GM12878 (cell line): ENCODE results near the gene MRRF. TPM values are rescaled to one million over a fixed set of nuclear protein-coding genes. Genes with fewer than 3 reads are reported as not detected.

Experiments
- ATAC-seq: fragments of 200-7000 bp; cut with Tn5 transposase; 3 replicates; pipeline ENCODE4 v1.9.1; 2020; ENCODE audit warnings: mild to moderate bottlenecking, moderate library complexity
- BruUV-seq: library from RNA; stranded (reverse); fragments of 400-500 nt; replicated peaks from 2 replicates; lab custom pipeline; 2021; lab: Mats Ljungman, UMichigan
- CTCF ChIA-PET: fragments of 300-600 bp; sonication (Branson Sonifier 250); formaldehyde crosslinking; extraction: SDS; loops from one replicate; lab custom pipeline; 2021; ENCODE audit warnings: inconsistent platforms; lab: Yijun Ruan, JAX
- POLR2A ChIA-PET: fragments of 350-600 bp; formaldehyde crosslinking; extraction: SDS; loops from one replicate; lab custom pipeline; 2021; ENCODE audit warnings: inconsistent platforms; lab: Charles Lee
- RAD21 ChIA-PET: fragments of 300-600 bp; sonication (Branson Sonifier 250); formaldehyde crosslinking; loops from one replicate; lab custom pipeline; 2023; ENCODE audit warnings: antibody characterized with exemption; ENCODE audit not compliant: unreplicated experiment; lab: Charles Lee
- SMC1A ChIA-PET: fragments of 300-600 bp; sonication (Branson Sonifier 250); formaldehyde crosslinking; loops from one replicate; lab custom pipeline; 2023; ENCODE audit not compliant: unreplicated experiment, uncharacterized antibody; lab: Charles Lee
- DNase-seq: peaks from one replicate; pipeline ENCODE4 v3.0.0-alpha.2; 2011; ENCODE audit warnings: low read depth, low spot score
- FAIRE-seq: peaks from 3 replicates; lab custom pipeline; 2011; peaks lifted over from hg19 to GRCh38; lab: Jason Lieb, UNC
- H2AFZ ChIP-seq: 2 replicates; pipeline ENCODE4 v1.6.0; 2011; ENCODE audit warnings: low read depth, low read length, control low read depth; ENCODE audit not compliant: control insufficient read depth
- H3K27ac ChIP-seq: 2 replicates; pipeline ENCODE4 v1.5.1; 2011; ENCODE audit warnings: control low read depth; ENCODE audit not compliant: control insufficient read depth, insufficient read depth
- H3K27me3 ChIP-seq, 2 experiments: replicated peaks in 1 of 2; 2 replicates each; pipeline versions ENCODE4 v1.6.0 to v1.6.1; 2011; ENCODE audit warnings: low read length in 1 of 2; ENCODE audit not compliant: control insufficient read depth in 2 of 2, insufficient read depth in 2 of 2
- H3K36me3 ChIP-seq, 2 experiments: 2 replicates each; pipeline ENCODE4 v1.5.1; 2011; ENCODE audit warnings: low read length in 1 of 2; ENCODE audit not compliant: control insufficient read depth in 2 of 2, insufficient read depth in 2 of 2
- H3K4me1 ChIP-seq: 2 replicates; pipeline ENCODE4 v1.6.1; 2011; ENCODE audit warnings: mild to moderate bottlenecking, low read length, moderate library complexity, mixed read lengths; ENCODE audit not compliant: control insufficient read depth, insufficient read depth
- H3K4me2 ChIP-seq: 2 replicates; pipeline ENCODE4 v1.6.0; 2011; ENCODE audit warnings: control low read depth; ENCODE audit not compliant: control insufficient read depth, insufficient read depth
- H3K4me3 ChIP-seq: fragments of 200-600 bp; sonication (generic); 2 replicates; pipeline ENCODE4 v1.5.1; 2016
- H3K79me2 ChIP-seq: 2 replicates; pipeline ENCODE4 v1.6.0; 2011; ENCODE audit warnings: low read length; ENCODE audit not compliant: control insufficient read depth, insufficient read depth
- H3K9ac ChIP-seq: 2 replicates; pipeline ENCODE4 v1.8.0; 2011; ENCODE audit warnings: low read length, control low read depth, mixed read lengths; ENCODE audit not compliant: control insufficient read depth, insufficient read depth
- H3K9me3 ChIP-seq: replicated peaks from 3 replicates; pipeline ENCODE4 v1.5.1; 2011; ENCODE audit warnings: mild to moderate bottlenecking, low read length; ENCODE audit not compliant: control insufficient read depth, insufficient read depth
- H4K20me1 ChIP-seq: 2 replicates; pipeline ENCODE4 v1.6.0; 2011; ENCODE audit not compliant: control insufficient read depth, insufficient read depth
- BCL11A ChIP-seq: IDR thresholded peaks from 2 replicates; pipeline ENCODE4 v1.6.1; 2011; ENCODE audit warnings: low read depth, low read length
- BMI1 ChIP-seq: fragments of 450-650 bp; IDR thresholded peaks from 2 replicates; pipeline ENCODE4 v1.6.1; 2016; ENCODE audit warnings: mild to moderate bottlenecking, moderate library complexity, borderline replicate concordance
- BRCA1 ChIP-seq: IDR thresholded peaks from 2 replicates; pipeline ENCODE4 v1.6.1; 2011; ENCODE audit warnings: low read depth, low read length, improper control_type of control experiment
- EGR1 ChIP-seq, 2 experiments: IDR thresholded peaks; 1 replicate in 1 of 2; 2 replicates in 1 of 2; pipeline ENCODE4 v1.6.1; 2011 to 2012; ENCODE audit warnings: low read depth in 2 of 2, low read length in 2 of 2, borderline replicate concordance in 1 of 2, mild to moderate bottlenecking in 1 of 2, moderate library complexity in 1 of 2
- ETV6 ChIP-seq, 2 experiments: fragments of 450-650 bp in 1 of 2; IDR thresholded peaks in 1 of 2; conservative IDR thresholded peaks in 1 of 2; 2 replicates each; pipeline ENCODE4 v1.6.1; 2014; ENCODE audit warnings: antibody characterized with exemption in 1 of 2, borderline replicate concordance in 1 of 2, low read depth in 1 of 2, mild to moderate bottlenecking in 1 of 2, moderate library complexity in 1 of 2
- JUND ChIP-seq: IDR thresholded peaks from 2 replicates; pipeline ENCODE4 v1.6.1; 2012; ENCODE audit warnings: low read depth, mild to moderate bottlenecking, low read length, improper control_type of control experiment, moderate library complexity
- MEF2A ChIP-seq: IDR thresholded peaks from 2 replicates; pipeline ENCODE4 v1.6.1; 2011; ENCODE audit warnings: low read depth, mild to moderate bottlenecking, low read length, moderate library complexity; ENCODE audit not compliant: insufficient read depth
- RAD21 ChIP-seq: IDR thresholded peaks from 2 replicates; pipeline ENCODE4 v1.6.1; 2011; ENCODE audit warnings: mild to moderate bottlenecking, low read depth, low read length, moderate library complexity; ENCODE audit not compliant: insufficient read depth
- SREBF2 ChIP-seq: IDR thresholded peaks from 2 replicates; pipeline ENCODE4 v1.6.1; 2012; ENCODE audit warnings: mild to moderate bottlenecking, low read length
- TARDBP ChIP-seq: IDR thresholded peaks from 2 replicates; pipeline ENCODE4 v1.6.1; 2016; ENCODE audit warnings: borderline replicate concordance
- WGBS: methylation state at CpG from one replicate; pipeline ENCODE4 v1.1.6; 2016; ENCODE audit warnings: low lambda C conversion rate; ENCODE audit not compliant: insufficient replicate concordance, insufficient coverage; ENCODE audit errors: missing lambda C conversion rate; 5-methylcytosine and 5-hydroxymethylcytosine counted together
- in situ Hi-C: fragments of 300-500 bp; cut with MboI; formaldehyde crosslinking; loops from 9 replicates; pipeline ENCODE4 v1.14.3; 2018; ENCODE audit warnings: mixed read lengths
- intact Hi-C: fragments of 100-400 bp; cut with micrococcal nuclease; formaldehyde crosslinking; loops from one replicate; pipeline ENCODE4 v1.14.2; 2022; ENCODE audit not compliant: unreplicated experiment
- polyA plus RNA-seq, 11 experiments: library from polyadenylated mRNA; depleted of rRNA in 4 of 11; unstranded in 6 of 11; stranded (reverse) in 5 of 11; fragments of >200 nt; fragmentation: Nextera tagmentation in 4 of 11; fragmentation: Illumina TruSeq in 1 of 11; extraction: Ambion mirVana in 4 of 11; extraction: Trizol in 1 of 11; gene quantifications; 1 replicate in 1 of 11; 2 replicates in 10 of 11; pipeline versions ENCODE4 v1.2.1 to v1.2.3, GENCODE V29; 2011 to 2016; ENCODE audit warnings: inconsistent platforms in 2 of 11, missing spikeins in 2 of 11, low read depth in 1 of 11
- total RNA-seq, 4 experiments: library from RNA; depleted of rRNA in 3 of 4; stranded (reverse); fragments of >200 nt in 3 of 4; fragmentation: Illumina TruSeq in 1 of 4; extraction: Trizol in 1 of 4; gene quantifications; 2 replicates each; pipeline versions ENCODE4 v1.2.1 to v1.2.3, GENCODE V29; 2013 to 2021
- TF ChIP-seq, protein P1 (sequence below): fragments of 450-650 bp; IDR thresholded peaks from 2 replicates; pipeline ENCODE4 v1.6.1; 2017; ENCODE audit warnings: mild to moderate bottlenecking
- TF ChIP-seq, protein P2 (sequence below): fragments of 450-650 bp; IDR thresholded peaks from 2 replicates; pipeline ENCODE4 v1.6.1; 2017; ENCODE audit warnings: low read depth, mild to moderate bottlenecking, moderate library complexity
- TF ChIP-seq, protein P3 (sequence below), 3 experiments: IDR thresholded peaks in 2 of 3; conservative IDR thresholded peaks in 1 of 3; 2 replicates each; pipeline ENCODE4 v1.5.1; 2011; ENCODE audit warnings: low read depth in 3 of 3, low read length in 3 of 3, mild to moderate bottlenecking in 3 of 3, control low read depth in 2 of 3, moderate library complexity in 2 of 3, inconsistent platforms in 1 of 3, mixed read lengths in 1 of 3; ENCODE audit not compliant: control insufficient read depth in 2 of 3, insufficient read depth in 1 of 3; ENCODE audit errors: extremely low read depth in 1 of 3

The MRRF gene
- total and polyA plus RNA-seq, 10 of the 15 experiments (the other 5 are each of a cell fraction or from before 2014, with no cell fraction given), result 64.8 to 112 (median 76.4) TPM

DNA sequence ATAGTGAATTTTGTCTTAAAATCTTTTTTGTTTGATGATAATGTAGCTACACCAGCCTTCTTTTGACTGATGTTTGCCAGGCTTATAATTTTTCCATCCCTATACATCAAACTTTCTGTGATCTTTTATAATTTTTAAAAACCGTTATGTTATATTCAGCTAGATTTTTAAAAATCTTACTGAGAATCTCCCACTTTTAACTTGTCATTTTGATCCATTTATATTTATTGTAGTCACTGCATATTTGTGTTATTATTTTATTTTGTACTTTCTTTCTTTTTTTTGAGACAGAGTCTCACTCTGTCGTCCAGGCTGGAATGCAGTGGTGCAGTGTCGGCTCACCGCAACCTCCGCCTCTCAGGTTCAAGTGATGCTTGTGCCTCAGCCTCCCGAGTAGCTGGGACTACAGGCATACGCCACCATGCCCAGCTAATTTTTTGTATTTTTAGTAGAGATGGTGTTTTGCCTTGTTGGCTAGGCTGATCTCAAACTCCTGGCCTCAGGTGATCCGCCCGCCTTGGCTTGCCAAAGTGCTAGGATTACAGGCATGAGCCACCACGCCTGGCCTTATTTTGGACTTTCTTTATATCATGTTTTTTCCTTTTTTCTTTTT, 12.7 kb downstream of the MRRF start:
- no TSS peak for BruUV-seq
- Histone ChIP-seq H3K27me3 (no peaks in the 10 kb centered on the region), H4K20me1 (no peaks in the 10 kb centered on the region), H3K9me3 (peaks cover 3% of the 10 kb centered on the region; the same call in 2 of the 3 replicates), H3K4me3 (no peak overlapping the region), H3K4me2 (no peak overlapping the region), H3K4me1 (no peaks in the 10 kb centered on the region), H3K79me2 (peaks cover 14% of the 10 kb centered on the region), H3K9ac (no peak overlapping the region), H3K36me3 (peaks cover 0 to 26% of the 10 kb centered on the region in 2 experiments), H2AFZ (no peak overlapping the region), H3K27ac (no peak overlapping the region)
- WGBS, result 97% methylated on average over 10 of the region's 10 CpGs
- RAD21 ChIA-PET, result no interaction called here
- DNase-seq (no peak), ATAC-seq (no peak), FAIRE-seq (no peak)
- TF ChIP-seq, protein P1, sequence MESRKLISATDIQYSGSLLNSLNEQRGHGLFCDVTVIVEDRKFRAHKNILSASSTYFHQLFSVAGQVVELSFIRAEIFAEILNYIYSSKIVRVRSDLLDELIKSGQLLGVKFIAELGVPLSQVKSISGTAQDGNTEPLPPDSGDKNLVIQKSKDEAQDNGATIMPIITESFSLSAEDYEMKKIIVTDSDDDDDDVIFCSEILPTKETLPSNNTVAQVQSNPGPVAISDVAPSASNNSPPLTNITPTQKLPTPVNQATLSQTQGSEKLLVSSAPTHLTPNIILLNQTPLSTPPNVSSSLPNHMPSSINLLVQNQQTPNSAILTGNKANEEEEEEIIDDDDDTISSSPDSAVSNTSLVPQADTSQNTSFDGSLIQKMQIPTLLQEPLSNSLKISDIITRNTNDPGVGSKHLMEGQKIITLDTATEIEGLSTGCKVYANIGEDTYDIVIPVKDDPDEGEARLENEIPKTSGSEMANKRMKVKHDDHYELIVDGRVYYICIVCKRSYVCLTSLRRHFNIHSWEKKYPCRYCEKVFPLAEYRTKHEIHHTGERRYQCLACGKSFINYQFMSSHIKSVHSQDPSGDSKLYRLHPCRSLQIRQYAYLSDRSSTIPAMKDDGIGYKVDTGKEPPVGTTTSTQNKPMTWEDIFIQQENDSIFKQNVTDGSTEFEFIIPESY, result no peak
- TF ChIP-seq BMI1 (no peak), EGR1 (IDR thresholded peaks at IDR 0.05; ENCODE audit: borderline replicate concordance in 1 of 2, low read depth in 2 of 2, low read length in 2 of 2) (no peak), SREBF2 (no peak), JUND (no peak), MEF2A (no peak), RAD21 (no peak), BCL11A (no peak), ETV6 (conservative IDR thresholded peaks at IDR 0.05 in 1 of 2, IDR thresholded peaks at IDR 0.05 in 1 of 2; ENCODE audit: borderline replicate concordance in 1 of 2, low read depth in 1 of 2) (no peak), TARDBP (no peak), BRCA1 (no peak)
- TF ChIP-seq, protein P2, sequence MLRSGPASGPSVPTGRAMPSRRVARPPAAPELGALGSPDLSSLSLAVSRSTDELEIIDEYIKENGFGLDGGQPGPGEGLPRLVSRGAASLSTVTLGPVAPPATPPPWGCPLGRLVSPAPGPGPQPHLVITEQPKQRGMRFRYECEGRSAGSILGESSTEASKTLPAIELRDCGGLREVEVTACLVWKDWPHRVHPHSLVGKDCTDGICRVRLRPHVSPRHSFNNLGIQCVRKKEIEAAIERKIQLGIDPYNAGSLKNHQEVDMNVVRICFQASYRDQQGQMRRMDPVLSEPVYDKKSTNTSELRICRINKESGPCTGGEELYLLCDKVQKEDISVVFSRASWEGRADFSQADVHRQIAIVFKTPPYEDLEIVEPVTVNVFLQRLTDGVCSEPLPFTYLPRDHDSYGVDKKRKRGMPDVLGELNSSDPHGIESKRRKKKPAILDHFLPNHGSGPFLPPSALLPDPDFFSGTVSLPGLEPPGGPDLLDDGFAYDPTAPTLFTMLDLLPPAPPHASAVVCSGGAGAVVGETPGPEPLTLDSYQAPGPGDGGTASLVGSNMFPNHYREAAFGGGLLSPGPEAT, result no peak
- TF ChIP-seq, protein P3, sequence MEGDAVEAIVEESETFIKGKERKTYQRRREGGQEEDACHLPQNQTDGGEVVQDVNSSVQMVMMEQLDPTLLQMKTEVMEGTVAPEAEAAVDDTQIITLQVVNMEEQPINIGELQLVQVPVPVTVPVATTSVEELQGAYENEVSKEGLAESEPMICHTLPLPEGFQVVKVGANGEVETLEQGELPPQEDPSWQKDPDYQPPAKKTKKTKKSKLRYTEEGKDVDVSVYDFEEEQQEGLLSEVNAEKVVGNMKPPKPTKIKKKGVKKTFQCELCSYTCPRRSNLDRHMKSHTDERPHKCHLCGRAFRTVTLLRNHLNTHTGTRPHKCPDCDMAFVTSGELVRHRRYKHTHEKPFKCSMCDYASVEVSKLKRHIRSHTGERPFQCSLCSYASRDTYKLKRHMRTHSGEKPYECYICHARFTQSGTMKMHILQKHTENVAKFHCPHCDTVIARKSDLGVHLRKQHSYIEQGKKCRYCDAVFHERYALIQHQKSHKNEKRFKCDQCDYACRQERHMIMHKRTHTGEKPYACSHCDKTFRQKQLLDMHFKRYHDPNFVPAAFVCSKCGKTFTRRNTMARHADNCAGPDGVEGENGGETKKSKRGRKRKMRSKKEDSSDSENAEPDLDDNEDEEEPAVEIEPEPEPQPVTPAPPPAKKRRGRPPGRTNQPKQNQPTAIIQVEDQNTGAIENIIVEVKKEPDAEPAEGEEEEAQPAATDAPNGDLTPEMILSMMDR (IDR thresholded peaks at IDR 0.05 in 2 of 3, conservative IDR thresholded peaks at IDR 0.05 in 1 of 3; ENCODE audit: control insufficient read depth in 2 of 3, extremely low read depth in 1 of 3, insufficient read depth in 1 of 3, low read depth in 3 of 3, low read length in 3 of 3), result no peak
- POLR2A ChIA-PET, result no interaction called here
- in situ Hi-C loops (no loop called here), intact Hi-C loops (no loop called here)
- CTCF ChIA-PET, result interaction anchor here (1.3 to 1.5 kb wide), 4 partner anchors 11 to 122 kb away, joined by 3 to 7 read pairs (median 4); no protein-coding TSS in a partner anchor
- SMC1A ChIA-PET, result no interaction called here
